Measurements from ENCODE around the gene SRPK2. TPM values are rescaled to one million over a fixed set of nuclear protein-coding genes. Genes with fewer than 3 reads are reported as not detected.
"Not testable (repeated sequence)": the region's sequence is repeated elsewhere in the genome, so short reads cannot be mapped to it uniquely, and the experiment has no call there.

SRPK2 gene
- total RNA-seq, 4 donors from 2014 or later: 41.0 to 87.1 (median 67.1) TPM

DNA sequence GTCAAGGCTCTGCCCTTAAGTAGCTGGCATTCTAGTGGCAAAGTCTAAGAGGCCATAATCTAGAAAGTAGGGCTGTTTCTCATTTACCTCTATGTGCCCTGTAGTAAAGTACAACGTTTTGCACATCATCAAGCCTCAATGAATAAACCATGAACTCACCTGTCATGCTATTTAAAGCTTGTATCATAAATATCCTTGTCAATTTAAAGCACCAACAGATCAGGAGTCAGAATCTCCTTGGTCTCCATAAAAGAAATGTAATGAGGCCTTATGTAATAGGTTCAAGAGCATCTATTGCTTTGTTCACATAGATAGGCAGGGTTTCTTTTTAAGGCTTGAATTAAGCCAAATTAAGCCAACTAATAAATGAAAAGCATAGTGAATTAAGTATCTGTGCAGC, 192.8 kb downstream of the SRPK2 start:
- 41 to 49% methylated on average over 1 of the region's 1 CpG for WGBS, 2 donors
- TF ChIP-seq, protein P1, sequence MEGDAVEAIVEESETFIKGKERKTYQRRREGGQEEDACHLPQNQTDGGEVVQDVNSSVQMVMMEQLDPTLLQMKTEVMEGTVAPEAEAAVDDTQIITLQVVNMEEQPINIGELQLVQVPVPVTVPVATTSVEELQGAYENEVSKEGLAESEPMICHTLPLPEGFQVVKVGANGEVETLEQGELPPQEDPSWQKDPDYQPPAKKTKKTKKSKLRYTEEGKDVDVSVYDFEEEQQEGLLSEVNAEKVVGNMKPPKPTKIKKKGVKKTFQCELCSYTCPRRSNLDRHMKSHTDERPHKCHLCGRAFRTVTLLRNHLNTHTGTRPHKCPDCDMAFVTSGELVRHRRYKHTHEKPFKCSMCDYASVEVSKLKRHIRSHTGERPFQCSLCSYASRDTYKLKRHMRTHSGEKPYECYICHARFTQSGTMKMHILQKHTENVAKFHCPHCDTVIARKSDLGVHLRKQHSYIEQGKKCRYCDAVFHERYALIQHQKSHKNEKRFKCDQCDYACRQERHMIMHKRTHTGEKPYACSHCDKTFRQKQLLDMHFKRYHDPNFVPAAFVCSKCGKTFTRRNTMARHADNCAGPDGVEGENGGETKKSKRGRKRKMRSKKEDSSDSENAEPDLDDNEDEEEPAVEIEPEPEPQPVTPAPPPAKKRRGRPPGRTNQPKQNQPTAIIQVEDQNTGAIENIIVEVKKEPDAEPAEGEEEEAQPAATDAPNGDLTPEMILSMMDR (IDR thresholded peaks at IDR 0.05): no peak
- TF ChIP-seq POLR2A (IDR thresholded peaks at IDR 0.05): no peak
- H3K4me3 ChIP-seq (ENCODE audit: low read depth, poor library complexity, severe bottlenecking): no peak overlapping the region
- intact Hi-C loops (cut with DNase I; ENCODE audit: low total_unique reads): no loop called here
- no peak for DNase-seq (ENCODE audit: low spot score in 2 of 2)

DNA sequence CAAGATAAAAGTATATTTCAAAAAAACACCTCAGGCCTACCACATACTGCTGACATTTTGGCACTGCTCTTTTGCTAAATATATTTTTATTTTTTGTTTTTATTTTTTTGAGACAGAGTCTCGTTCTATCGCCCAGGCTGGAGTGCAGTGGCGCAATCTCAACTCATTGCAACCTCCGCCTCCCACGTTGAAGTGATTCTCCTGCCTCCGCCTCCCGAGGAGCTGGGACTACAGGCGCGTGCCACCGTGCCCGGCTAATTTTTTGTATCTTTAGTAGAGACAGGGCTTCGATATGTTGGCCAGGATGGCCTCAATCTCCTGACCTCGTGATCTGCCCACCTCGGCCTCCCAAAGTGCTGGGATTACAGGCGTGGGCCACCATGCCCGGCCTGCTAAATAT, 193.8 kb downstream of the SRPK2 start:
- DNase-seq (ENCODE audit: low spot score in 2 of 2); H3K4me3 ChIP-seq (ENCODE audit: low read depth, poor library complexity, severe bottlenecking); intact Hi-C loops (cut with DNase I; ENCODE audit: low total_unique reads): not testable (repeated sequence)
- WGBS, 2 donors: 95 to 97% methylated on average over 16 of the region's 16 CpGs

DNA sequence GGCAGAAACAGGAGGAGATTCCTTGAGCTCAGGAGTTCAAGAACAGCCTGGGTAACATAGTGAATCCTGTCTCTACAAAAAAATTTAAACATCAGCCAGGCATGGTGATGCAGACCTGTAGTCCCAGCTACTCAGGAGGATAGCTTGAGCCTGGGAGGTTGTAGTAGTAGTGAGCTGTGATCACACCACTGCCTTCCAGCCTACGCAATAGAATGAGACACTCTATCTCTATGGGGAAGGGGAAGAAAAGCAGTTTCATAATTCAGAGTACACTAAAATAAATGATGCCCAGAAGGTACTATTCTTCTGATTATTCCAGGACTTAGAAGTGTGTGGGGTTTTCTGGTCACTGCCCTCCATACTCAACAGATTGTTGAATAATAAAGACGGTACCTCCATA, 197.4 kb downstream of the SRPK2 start:
- 96 to 97% methylated on average over 2 of the region's 2 CpGs for WGBS, 2 donors
- TF ChIP-seq POLR2A (IDR thresholded peaks at IDR 0.05): no peak
- TF ChIP-seq, protein P1 (IDR thresholded peaks at IDR 0.05): no peak
- intact Hi-C loops (cut with DNase I; ENCODE audit: low total_unique reads): no loop called here
- H3K4me3 ChIP-seq (ENCODE audit: low read depth, poor library complexity, severe bottlenecking): no peak overlapping the region
- no peak for DNase-seq (ENCODE audit: low spot score in 2 of 2)

DNA sequence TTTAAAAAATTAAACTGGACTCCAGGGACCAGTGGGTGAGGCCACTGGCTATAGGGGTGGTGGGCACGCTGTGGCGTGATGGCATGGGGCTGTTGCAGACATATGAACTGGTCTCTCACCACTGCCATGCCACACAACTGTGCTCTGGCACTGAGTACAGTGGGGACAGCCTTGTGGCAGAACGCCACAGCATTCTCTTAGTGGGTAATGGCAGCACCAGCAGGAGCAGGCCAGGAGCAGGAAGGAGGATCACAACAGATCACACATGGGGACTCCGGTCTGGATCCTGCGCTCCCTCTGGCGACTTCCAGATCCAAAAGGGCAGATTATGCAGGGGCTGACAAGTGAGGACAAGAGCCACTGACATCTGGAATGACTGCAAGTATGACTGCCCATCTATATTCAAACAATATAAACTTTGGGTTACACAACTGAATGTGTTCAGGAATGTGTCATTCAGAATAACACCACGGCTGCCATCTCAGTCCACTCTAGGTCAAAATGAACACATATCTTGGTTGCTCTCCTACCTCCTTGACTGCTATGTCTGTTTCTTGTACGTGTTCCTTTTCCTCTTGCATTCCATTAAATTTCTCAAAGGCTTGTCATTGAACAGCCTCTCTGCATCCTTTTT, 198.7 kb downstream of the SRPK2 start:
- no peak overlapping the region for H3K4me3 ChIP-seq (ENCODE audit: low read depth, poor library complexity, severe bottlenecking)
- 87 to 91% methylated on average over 7 to 8 of the region's 8 CpGs for WGBS, 2 donors

DNA sequence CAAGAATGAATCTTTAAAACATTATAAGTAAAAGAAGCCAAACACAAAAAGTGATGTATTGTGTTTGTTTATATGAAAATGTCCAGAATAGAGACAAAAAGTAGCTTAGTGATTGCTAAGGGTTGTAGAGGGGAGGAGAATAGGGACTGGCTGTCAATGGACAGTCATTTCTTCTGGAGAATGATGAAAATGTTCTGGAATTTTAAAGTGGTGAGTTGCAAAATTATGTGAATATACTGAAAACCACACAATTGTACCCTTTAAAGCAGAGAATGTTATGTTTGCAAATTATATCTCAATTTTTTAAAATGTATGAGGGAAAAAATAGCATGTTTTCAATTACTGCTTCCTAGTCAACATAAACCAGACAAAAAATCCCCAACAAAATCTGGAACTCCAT, 200.5 kb downstream of the SRPK2 start:
- TF ChIP-seq, protein P1 (IDR thresholded peaks at IDR 0.05): no peak
- no peak for TF ChIP-seq POLR2A (IDR thresholded peaks at IDR 0.05)
- intact Hi-C loops (cut with DNase I; ENCODE audit: low total_unique reads): no loop called here
- no peak overlapping the region for H3K4me3 ChIP-seq (ENCODE audit: low read depth, poor library complexity, severe bottlenecking)

More for the DNA sequence above, 198.7 kb downstream of the SRPK2 start:
- intact Hi-C loops (cut with DNase I; ENCODE audit: low total_unique reads): no loop called here
- DNase-seq (ENCODE audit: low spot score in 2 of 2): no peak
- TF ChIP-seq, protein P1 (IDR thresholded peaks at IDR 0.05): no peak
- no peak for TF ChIP-seq POLR2A (IDR thresholded peaks at IDR 0.05)

DNA sequence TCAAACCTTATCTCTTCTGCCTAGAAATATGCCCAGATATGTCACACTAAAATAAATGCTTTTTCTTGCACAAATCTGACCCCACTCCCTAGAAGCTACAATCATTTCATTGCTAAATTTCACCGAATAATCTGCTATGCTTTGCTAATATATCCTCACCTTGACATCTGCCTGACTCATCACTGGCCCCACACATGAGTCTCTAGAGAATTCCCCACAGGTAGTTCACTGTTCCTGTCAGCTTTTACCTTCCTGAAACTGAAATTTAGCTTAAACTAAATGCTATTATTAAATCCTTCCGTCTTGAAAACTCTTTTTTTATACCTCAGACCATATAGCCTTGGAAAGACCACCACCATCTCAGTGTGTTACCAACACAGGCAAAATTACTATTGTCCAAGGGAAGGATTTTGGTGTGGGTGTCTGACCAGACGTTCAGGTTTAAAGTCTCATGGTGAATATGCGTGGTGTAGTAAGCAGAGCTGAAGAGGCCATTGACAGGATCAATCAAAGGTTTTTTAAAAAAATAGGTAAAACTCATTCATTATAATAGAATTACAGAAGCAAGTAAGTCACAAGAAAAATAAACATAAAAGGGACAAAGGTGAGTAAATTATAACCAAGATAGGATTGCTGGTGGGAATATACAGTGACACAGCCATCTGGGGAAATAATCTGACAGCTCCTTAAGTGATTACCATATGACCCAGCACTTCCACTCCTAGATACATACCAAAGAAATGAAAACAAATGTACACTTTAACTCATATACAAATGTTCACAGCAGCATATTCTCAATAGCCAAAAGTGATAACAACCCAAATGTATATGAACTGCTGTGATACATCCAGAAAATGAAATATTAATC, 201.2 kb downstream of the SRPK2 start:
- H3K4me3 ChIP-seq (ENCODE audit: low read depth, poor library complexity, severe bottlenecking): no peak overlapping the region
- 76 to 80% methylated on average over 4 of the region's 4 CpGs for WGBS, 2 donors
- intact Hi-C loops (cut with DNase I; ENCODE audit: low total_unique reads): no loop called here
- TF ChIP-seq POLR2A (IDR thresholded peaks at IDR 0.05): no peak
- DNase-seq (ENCODE audit: low spot score in 2 of 2): no peak

More for the DNA sequence above, 200.5 kb downstream of the SRPK2 start:
- DNase-seq (ENCODE audit: low spot score in 2 of 2): no peak
